Fibroblast of lung (primary cell): ENCODE measurements around the gene CLMP.

Experiments used
- EZH2 ChIP-seq: IDR thresholded peaks from 2 replicates; pipeline ENCODE4 v1.5.1; 2012; ENCODE audit warnings: low read length, control low read depth, mild to moderate bottlenecking; ENCODE audit errors: missing control alignments
- TF ChIP-seq, protein P1 (sequence below), 2 donors: IDR thresholded peaks in 1 of 2; conservative IDR thresholded peaks in 1 of 2; 1 replicate in 1 of 2; 2 replicates in 1 of 2; pipeline ENCODE4 v1.5.1; 2011 to 2012; ENCODE audit warnings: low read length in 2 of 2, control low read depth in 1 of 2, inconsistent platforms in 1 of 2, low read depth in 1 of 2, mild to moderate bottlenecking in 1 of 2

GRCh38 chr11:123035831-123036230 lies 159.2 kb downstream of the CLMP start:
- no peak for TF ChIP-seq EZH2
- TF ChIP-seq, protein P1, sequence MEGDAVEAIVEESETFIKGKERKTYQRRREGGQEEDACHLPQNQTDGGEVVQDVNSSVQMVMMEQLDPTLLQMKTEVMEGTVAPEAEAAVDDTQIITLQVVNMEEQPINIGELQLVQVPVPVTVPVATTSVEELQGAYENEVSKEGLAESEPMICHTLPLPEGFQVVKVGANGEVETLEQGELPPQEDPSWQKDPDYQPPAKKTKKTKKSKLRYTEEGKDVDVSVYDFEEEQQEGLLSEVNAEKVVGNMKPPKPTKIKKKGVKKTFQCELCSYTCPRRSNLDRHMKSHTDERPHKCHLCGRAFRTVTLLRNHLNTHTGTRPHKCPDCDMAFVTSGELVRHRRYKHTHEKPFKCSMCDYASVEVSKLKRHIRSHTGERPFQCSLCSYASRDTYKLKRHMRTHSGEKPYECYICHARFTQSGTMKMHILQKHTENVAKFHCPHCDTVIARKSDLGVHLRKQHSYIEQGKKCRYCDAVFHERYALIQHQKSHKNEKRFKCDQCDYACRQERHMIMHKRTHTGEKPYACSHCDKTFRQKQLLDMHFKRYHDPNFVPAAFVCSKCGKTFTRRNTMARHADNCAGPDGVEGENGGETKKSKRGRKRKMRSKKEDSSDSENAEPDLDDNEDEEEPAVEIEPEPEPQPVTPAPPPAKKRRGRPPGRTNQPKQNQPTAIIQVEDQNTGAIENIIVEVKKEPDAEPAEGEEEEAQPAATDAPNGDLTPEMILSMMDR (conservative IDR thresholded peaks at IDR 0.05 in 1 of 2, IDR thresholded peaks at IDR 0.05 in 1 of 2; ENCODE audit: low read depth in 1 of 2, low read length in 2 of 2), result no peak
